GM12873 (cell line): ENCODE measurements around the gene NKIRAS1.

Experiments used
- TF ChIP-seq, protein P1 (sequence below): IDR thresholded peaks from 2 replicates; pipeline ENCODE4 v1.5.1; 2012; ENCODE audit warnings: low read depth, mild to moderate bottlenecking, moderate library complexity, low read length, control low read depth; ENCODE audit not compliant: insufficient read depth; ENCODE audit errors: missing control alignments

The NKIRAS1 gene

GRCh38 chr3:23956701-23957100 is 39.9 kb upstream of the NKIRAS1 start:
- TF ChIP-seq, protein P1, sequence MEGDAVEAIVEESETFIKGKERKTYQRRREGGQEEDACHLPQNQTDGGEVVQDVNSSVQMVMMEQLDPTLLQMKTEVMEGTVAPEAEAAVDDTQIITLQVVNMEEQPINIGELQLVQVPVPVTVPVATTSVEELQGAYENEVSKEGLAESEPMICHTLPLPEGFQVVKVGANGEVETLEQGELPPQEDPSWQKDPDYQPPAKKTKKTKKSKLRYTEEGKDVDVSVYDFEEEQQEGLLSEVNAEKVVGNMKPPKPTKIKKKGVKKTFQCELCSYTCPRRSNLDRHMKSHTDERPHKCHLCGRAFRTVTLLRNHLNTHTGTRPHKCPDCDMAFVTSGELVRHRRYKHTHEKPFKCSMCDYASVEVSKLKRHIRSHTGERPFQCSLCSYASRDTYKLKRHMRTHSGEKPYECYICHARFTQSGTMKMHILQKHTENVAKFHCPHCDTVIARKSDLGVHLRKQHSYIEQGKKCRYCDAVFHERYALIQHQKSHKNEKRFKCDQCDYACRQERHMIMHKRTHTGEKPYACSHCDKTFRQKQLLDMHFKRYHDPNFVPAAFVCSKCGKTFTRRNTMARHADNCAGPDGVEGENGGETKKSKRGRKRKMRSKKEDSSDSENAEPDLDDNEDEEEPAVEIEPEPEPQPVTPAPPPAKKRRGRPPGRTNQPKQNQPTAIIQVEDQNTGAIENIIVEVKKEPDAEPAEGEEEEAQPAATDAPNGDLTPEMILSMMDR, result no peak

DNA sequence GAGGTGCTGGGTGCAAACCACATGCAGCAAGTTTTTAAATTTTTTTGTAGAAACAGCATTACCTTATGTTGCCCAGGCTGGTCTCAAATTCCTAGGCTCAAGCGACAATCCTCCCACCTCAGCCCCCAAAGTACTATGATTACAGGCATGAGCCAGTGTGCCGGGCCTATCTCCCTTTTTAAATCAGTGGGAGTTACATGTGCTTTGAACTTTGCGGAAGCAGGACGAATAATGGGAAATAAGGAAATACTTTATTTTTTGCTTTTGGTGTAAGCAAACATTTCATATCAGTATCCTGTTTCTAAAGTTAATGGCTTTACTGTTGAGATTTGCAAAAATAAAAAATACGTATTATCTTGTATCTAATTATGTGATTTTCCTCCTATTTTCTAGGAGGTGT is 37.4 kb upstream of the NKIRAS1 start:
- TF ChIP-seq, protein P1, result no peak

DNA sequence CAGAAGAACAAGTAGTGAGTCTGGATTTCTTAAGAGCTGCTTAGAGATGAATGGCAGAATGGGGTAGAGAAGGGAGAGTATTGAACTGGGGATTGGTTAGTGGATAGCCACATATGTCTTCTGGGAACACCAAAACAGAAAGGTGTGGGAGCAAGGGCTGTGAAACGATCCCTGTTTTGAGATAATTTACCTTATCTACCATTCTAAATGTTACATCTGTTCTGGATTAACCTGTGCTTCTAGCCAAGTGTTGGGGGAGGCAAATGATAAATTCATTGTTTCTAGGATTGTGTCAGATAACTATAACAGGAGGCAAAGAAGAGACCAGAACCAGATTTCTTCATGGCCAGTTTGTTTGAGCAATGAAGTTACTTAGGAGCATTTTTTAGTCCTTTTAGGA is 36.7 kb upstream of the NKIRAS1 start:
- TF ChIP-seq, protein P1, result no peak

DNA sequence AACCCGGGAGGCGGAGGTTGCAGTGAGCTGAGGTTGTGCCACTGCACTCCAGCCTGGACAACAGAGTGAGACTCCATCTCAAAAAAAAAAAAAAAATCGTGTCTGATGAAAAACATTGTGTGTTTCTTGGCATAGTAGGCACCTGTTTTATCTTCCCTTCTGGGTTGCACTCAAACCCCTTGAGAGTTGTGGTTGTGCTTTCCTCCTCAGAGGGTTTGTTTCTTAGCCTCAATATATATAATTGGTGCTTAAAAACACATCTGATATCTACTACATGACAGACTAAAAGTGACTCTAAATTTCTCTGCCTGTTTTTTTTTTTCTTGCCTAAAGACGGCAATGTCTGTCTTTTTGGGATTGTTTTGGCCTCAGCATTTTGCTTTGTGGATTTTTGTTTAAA is 35.9 kb upstream of the NKIRAS1 start:
- TF ChIP-seq, protein P1, result no peak

- TF ChIP-seq, protein P1, result no peak
Observed at GRCh38 chr3:23950293-23950692, 33.5 kb upstream of the NKIRAS1 start.

GRCh38 chr3:23949784-23950183 is 33.0 kb upstream of the NKIRAS1 start:
- TF ChIP-seq, protein P1, result no peak

GRCh38 chr3:23948761-23949160 is 32.0 kb upstream of the NKIRAS1 start:
- TF ChIP-seq, protein P1, result no peak

- TF ChIP-seq, protein P1, result no peak
Observed at GRCh38 chr3:23945913-23946687, 29.3 kb upstream of the NKIRAS1 start.
